ENCODE data around the gene KRT79.

GRCh38 chr12:52865090-52865944 lies 31.2 kb upstream of the KRT79 start:
- TF ChIP-seq SIN3A (IDR thresholded peaks at IDR 0.05; ENCODE audit: borderline replicate concordance, insufficient read depth, low read length) (no peak), POLR2AphosphoS5 (IDR thresholded peaks at IDR 0.05; ENCODE audit: low read depth, low read length) (no peak), FOXP2 (optimal IDR thresholded peaks at IDR 0.05; ENCODE audit: borderline replicate concordance, extremely low read depth, extremely low read length, insufficient read depth) (no peak)

All from PFSK-1 (cell line).